NCI-H2107 treated with DMSO at 0.1 percent for 48 hours (cell line): ENCODE results near the gene NRG3.

Experiments
- DNase-seq: peaks from one replicate; lab custom pipeline; 2025; ENCODE audit not compliant: unreplicated experiment; lab: John Stamatoyannopoulos, UW

The NRG3 gene

GRCh38 chr10:82208726-82209125, 333.7 kb downstream of the NRG3 start:
- DNase-seq: no peak

- DNase-seq: no peak
Measured at GRCh38 chr10:82210331-82210730, 335.3 kb downstream of the NRG3 start.

DNA sequence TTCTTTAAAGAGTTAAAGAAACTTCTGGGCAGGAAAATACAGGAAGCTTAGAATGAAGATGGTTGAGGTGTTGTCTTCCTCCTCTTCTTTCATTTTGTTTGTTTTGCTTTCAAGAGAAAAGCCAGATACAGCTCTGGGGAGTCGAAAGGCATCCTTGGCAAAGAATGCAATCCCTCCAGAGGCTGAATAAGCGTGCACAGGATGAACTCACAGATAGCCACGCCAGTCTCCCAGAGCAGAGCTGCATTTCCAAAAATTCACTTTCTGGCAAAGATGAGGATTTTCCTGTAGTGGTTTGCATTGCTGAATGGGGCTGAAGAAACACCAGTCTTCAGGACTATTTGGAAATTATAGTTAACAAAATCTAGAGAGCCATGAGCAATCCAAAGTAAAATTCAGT, 336.4 kb downstream of the NRG3 start:
- no peak for DNase-seq

- no peak for DNase-seq
Measured at GRCh38 chr10:82212753-82213152, 337.8 kb downstream of the NRG3 start.

DNA sequence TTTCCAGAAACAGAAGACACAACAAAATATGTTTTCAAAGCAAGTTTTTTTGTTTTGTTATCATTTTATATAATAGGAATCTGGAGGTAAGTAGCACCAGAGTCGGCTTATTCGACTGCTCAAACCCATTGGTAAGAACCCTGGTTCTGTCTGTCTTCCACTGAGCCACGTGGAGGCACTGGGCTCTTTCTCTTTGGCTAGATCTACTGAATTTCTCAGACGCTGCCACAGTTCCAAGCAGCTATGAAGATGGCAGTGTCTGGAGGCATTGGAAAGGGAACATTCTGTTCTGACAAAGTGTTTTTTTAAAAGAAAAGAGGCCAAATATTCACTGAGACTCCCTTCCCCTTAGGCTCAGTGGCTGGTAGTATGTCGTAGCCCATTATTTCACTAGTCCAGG, 338.8 kb downstream of the NRG3 start:
- no peak for DNase-seq

DNA sequence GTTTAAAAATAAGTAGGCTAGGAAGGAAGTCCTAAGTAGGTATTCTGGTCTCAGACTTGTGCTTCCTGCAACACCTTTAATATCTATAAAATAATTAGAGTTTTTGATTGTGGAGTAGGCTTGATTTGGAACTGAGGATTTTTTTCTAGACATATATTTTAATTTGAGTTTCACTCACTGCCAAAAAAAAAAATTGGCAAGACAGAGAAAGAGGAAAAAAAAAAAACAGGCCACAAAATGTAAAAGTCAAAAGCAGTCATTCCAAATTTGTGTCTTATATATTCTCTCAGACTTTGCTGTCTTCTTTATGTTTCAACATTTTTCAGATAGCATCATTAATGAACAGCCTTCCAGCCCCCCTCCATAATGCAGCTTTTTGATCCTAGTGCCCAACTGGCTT, 346.1 kb downstream of the NRG3 start:
- no peak for DNase-seq

DNA sequence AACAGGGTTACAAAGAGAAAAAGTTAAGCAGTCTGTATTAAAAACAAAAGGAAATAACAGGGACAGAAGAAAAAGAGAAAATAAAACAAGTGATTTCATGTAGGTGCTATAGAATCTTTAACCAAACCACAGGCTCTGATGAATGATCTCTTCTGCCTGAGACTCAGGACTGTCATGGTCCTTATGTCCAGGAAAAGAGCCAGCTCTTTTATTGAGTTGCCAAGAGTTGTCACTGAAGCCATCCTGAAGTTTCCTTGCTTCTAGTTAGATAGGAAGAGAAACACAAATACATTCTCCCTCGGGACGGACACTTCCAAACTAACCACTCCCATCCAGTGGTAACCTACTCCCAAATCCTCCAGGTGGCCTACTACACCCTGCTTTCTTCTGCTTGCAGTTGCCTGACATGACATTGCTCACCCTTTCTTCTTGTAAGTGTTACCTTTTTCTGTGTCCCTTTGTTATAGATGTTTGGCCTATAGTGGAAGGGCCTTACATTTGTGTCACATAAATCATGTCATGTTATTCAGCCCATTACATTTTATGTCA, 346.7 kb downstream of the NRG3 start:
- no peak for DNase-seq

GRCh38 chr10:82228701-82229100, 353.7 kb downstream of the NRG3 start:
- DNase-seq: no peak

DNA sequence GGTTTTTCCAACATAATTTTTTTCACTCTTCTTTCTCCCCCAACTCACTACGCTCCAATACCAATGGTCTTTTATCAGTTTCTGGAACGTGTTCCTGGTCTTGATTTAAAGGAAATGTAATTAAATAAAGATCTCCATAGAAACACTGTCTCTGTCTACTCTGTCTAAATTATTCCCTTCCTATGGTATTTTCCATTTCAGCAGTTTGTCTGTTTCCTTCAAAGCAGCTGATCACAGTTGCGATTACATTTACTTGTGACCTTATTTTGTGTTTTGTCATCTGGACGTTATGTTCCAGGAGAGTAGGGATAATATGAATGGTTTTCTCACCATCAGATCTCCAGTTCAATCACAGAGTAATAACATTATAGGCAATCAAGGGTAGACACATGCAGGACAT, 359.2 kb downstream of the NRG3 start:
- no peak for DNase-seq

GRCh38 chr10:82236084-82236731, 361.2 kb downstream of the NRG3 start:
- no peak for DNase-seq

DNA sequence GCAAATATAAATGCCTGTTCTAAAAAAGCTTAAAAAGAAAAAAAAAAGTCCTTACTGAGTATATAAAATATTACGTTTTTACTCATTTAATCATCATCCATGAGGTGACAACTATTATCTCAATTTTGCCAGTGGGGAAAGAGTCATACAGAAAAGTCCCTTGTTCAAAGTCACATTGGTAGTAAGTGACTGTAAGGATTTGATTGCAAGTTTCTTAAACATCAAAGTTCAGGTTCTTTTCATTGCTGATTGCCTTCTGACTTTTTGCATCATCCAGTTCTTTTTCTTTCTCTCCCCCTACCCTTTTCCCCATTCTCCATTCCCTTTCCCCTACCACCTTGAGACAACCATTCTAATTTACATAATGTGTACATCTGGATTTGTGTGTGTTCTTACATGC, 363.3 kb downstream of the NRG3 start:
- DNase-seq: no peak

DNA sequence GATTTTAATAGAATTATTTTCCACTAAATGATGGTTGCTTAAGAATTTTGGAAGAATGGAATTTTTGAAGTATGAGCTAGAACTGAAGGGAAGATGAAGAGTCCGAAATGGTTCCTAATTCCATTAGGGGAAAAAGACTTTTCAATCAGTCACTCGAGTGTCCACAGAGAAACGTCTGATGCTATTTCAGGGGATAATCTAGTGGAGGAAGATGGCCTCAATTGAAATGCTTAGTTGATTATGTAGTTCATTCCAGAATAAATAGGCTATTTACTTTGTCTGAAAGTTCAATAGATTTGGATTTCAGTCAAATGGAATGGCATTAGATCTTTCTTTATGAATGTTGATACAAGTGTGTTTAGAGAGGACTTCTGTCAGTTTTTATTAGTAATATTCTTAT, 365.4 kb downstream of the NRG3 start:
- DNase-seq: no peak

GRCh38 chr10:82242778-82243177, 367.8 kb downstream of the NRG3 start:
- no peak for DNase-seq

DNA sequence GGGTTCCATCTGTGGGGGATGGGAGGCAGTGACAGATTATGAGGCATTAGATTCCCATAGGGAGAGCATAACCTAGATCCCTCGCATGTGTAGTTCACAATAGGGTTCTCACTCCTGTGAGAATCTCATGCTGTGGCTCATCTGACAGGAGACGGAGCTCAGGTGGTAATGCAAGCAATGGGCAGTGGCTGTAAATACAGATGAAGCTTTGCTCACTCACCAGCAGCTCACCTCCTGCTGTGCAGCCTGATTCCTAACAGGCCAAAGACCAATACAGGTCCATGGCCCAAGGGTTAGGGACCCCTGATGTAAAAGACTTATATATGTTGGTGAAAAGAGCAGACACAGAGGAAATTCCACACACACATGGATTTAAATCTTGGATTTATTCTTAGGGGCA, 370.2 kb downstream of the NRG3 start:
- no peak for DNase-seq

GRCh38 chr10:82245906-82246560, 371.0 kb downstream of the NRG3 start:
- DNase-seq: no peak

DNA sequence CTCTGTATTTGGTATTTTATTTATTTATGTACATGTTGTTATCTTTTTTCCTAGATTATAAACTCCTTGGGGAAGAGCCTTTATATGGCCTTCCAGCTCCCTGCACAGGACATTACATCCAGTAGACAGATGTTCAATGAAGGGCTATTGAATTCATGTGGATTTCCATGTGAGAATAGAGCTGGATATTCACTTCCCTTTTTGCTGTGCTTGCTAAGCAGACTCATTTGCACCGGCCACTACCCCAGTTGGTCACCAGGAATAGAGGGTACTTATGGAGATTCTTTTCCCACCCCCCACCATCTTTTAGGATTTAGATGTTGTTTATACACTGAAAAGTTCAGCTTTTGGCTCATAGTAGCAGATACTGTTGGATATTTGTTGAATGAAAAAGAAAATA, 374.1 kb downstream of the NRG3 start:
- no peak for DNase-seq

DNA sequence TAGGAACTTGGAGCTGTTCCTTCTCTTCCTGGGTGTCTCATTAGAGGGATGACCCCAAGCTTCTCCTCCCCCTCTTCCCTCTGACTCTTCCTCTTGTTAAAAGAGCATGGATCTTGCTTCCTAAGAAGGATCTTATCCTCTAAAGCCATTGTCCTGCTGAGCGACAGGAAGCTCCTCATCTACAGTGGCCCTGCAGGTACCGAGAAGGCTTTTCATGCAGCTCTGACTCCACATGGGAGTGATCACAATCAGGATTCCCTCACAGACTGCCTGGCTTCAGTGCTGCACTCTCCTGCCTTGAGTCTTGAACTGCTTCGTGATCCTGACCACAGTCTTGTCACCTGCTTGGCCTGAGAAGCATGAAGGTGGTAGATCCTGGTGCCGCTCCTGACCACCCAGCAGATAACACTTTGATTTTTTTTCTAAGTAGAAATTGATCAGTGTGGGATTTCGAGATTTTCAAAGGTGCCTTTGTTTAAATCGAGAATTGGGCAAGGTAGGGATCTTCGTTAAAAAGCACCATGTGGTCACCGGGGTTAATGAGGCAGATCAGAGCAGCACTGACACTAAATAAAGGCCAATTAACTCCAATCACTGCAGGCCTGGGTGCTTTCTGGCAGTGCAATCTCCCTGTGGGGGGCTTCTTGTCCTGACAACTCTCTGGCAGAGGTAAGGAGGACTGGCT, 376.4 kb downstream of the NRG3 start:
- no peak for DNase-seq

DNA sequence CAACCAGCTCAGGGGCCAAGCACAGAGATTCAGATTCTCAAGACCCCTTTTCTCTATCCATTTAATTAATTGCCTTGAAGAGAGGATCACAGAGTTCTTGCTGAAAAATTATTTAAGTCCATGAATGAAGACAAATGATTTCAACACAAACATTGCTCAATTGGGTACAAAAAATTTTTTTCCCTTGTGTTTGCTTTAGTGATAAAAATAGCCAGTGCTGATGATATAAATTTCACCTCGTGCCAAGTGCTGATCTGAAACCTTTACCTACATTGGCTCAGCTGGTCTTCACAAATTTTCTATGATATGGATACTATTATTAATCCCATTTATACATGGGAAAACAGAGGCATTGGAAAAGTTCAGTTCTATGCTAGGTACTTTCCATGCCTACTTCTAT, 377.1 kb downstream of the NRG3 start:
- no peak for DNase-seq

- DNase-seq: no peak
Measured at GRCh38 chr10:82254237-82254636, 379.2 kb downstream of the NRG3 start.

- no peak for DNase-seq
Measured at GRCh38 chr10:82256275-82256674, 381.3 kb downstream of the NRG3 start.

DNA sequence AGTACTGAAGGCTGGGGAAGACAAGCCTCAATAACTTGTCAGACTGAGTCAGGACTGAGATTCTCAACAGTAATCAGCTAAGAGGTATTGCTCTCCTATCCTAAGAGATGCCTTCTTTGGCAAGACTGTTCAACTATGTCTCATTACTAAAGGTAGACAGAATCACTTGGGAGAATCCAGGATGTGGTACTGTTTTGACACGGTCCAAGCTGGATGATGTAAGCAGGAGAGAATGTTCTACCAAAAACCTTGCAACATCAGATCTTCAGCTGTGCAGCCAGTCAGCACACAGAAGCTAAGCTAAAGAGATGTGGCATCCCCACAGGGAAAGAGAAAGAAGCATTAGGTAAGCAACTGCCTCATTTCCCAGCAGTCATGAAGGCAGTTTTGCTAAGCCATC, 391.4 kb downstream of the NRG3 start:
- DNase-seq: no peak

GRCh38 chr10:82267014-82267413, 392.0 kb downstream of the NRG3 start:
- no peak for DNase-seq
